Mucosa of rectum (tissue), 2 donors: ENCODE data around the gene PAEP.
"Not testable (repeated sequence)": the region's sequence is repeated elsewhere in the genome, so short reads cannot be mapped to it uniquely, and the experiment has no call there.

Experiments
- H3K27ac ChIP-seq, 2 donors: one replicate each; pipeline ENCODE4 v1.7.0; 2013; ENCODE audit warnings: inconsistent platforms in 2 of 2, low read depth in 2 of 2, low read length in 2 of 2
- H3K27me3 ChIP-seq, 2 donors: one replicate each; pipeline ENCODE4 v1.7.0; 2013; ENCODE audit warnings: low read length in 2 of 2; ENCODE audit not compliant: control insufficient read depth in 2 of 2, insufficient read depth in 2 of 2
- H3K36me3 ChIP-seq, 2 donors: one replicate each; pipeline ENCODE4 v1.7.0; 2013; ENCODE audit warnings: low read length in 2 of 2; ENCODE audit not compliant: control insufficient read depth in 2 of 2, insufficient read depth in 2 of 2
- H3K4me1 ChIP-seq, 2 donors: one replicate each; pipeline ENCODE4 v1.7.0; 2013; ENCODE audit warnings: low read length in 2 of 2, mild to moderate bottlenecking in 1 of 2; ENCODE audit not compliant: control insufficient read depth in 2 of 2, insufficient read depth in 2 of 2
- H3K4me3 ChIP-seq, 2 donors: one replicate each; pipeline ENCODE4 v1.7.0; 2013; ENCODE audit warnings: low read length in 2 of 2
- H3K9ac ChIP-seq, 2 donors: one replicate each; pipeline ENCODE4 v1.7.0; 2013; ENCODE audit warnings: low read length in 2 of 2, low read depth in 1 of 2, mild to moderate bottlenecking in 1 of 2
- H3K9me3 ChIP-seq, 2 donors: one replicate each; pipeline ENCODE4 v1.7.0; 2013; ENCODE audit warnings: low read length in 2 of 2; ENCODE audit not compliant: control insufficient read depth in 2 of 2
- donor health status: healthy.
- donor health status: Normal muscosa, but diverticular disease.

The PAEP gene

GRCh38 chr9:135536216-135536615, 25.3 kb upstream of the PAEP start:
- H3K27me3 ChIP-seq, result peaks cover 0 to 5% of the 10 kb centered on the region in 2 donors
- no peak overlapping the region for H3K9ac ChIP-seq
- no peaks in the 10 kb centered on the region for H3K9me3 ChIP-seq
- no peaks in the 10 kb centered on the region for H3K36me3 ChIP-seq
- H3K4me1 ChIP-seq, result no peaks in the 10 kb centered on the region
- no peak overlapping the region for H3K4me3 ChIP-seq
- H3K27ac ChIP-seq, result no peak overlapping the region

GRCh38 chr9:135543262-135543894, 18.2 kb upstream of the PAEP start:
- H3K4me1 ChIP-seq, H3K9me3 ChIP-seq, H3K36me3 ChIP-seq, H3K9ac ChIP-seq, H3K27ac ChIP-seq, H3K4me3 ChIP-seq, H3K27me3 ChIP-seq: not testable (repeated sequence)

- Histone ChIP-seq H3K27me3 (no peaks in the 10 kb centered on the region), H3K4me1 (no peaks in the 10 kb centered on the region), H3K9ac (no peak overlapping the region), H3K9me3 (no peaks in the 10 kb centered on the region), H3K36me3 (no peaks in the 10 kb centered on the region), H3K4me3 (no peak overlapping the region), H3K27ac (no peak overlapping the region)
Measured at GRCh38 chr9:135544981-135545635, 16.4 kb upstream of the PAEP start.

GRCh38 chr9:135545646-135546176, 15.8 kb upstream of the PAEP start, which contains the start of gene OBP2A:
Gene OBP2A, plus strand, starts transcription at chr9:135546126. Its CDS starts 55 bp downstream, at chr9:135546181.
- H3K36me3 ChIP-seq, H3K4me1 ChIP-seq, H3K27me3 ChIP-seq, H3K27ac ChIP-seq, H3K9me3 ChIP-seq, H3K4me3 ChIP-seq, H3K9ac ChIP-seq: not testable (repeated sequence)

DNA sequence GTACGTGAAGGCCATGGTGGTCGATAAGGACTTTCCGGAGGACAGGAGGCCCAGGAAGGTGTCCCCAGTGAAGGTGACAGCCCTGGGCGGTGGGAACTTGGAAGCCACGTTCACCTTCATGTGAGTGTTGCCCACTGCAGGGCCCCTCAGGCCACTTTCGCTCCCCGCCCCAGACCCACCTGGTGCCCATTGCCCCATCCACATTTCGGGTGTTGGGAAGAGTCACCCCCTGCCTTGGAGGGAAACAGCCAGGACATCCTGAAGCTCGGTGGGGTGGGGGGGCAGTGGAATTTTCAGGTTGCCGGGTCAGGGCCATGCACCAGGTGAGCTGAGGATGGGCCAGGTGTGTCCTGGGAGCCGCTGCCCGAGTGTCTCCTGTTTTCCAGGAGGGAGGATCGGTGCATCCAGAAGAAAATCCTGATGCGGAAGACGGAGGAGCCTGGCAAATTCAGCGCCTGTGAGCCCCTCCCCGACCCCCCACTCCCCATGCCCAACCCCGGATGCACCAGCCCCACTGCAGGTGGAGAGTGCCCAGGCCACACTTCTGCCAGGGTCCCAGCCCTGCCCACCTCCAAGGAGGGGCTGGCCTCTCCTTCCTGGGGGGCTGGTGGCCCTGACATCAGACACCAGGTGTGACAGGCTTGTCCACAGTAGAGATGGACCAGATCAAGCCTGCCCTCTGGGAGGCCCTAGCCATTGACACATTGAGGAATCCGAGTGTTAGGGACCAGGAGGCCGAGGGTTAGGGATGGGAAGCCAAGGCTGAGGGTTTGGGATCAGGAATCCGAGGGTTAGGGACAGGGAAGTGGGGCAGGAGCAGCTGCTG, 14.6 kb upstream of the PAEP start:
- not testable (repeated sequence) for H3K4me3 ChIP-seq, H3K9ac ChIP-seq, H3K4me1 ChIP-seq, H3K27me3 ChIP-seq, H3K27ac ChIP-seq, H3K36me3 ChIP-seq, H3K9me3 ChIP-seq

DNA sequence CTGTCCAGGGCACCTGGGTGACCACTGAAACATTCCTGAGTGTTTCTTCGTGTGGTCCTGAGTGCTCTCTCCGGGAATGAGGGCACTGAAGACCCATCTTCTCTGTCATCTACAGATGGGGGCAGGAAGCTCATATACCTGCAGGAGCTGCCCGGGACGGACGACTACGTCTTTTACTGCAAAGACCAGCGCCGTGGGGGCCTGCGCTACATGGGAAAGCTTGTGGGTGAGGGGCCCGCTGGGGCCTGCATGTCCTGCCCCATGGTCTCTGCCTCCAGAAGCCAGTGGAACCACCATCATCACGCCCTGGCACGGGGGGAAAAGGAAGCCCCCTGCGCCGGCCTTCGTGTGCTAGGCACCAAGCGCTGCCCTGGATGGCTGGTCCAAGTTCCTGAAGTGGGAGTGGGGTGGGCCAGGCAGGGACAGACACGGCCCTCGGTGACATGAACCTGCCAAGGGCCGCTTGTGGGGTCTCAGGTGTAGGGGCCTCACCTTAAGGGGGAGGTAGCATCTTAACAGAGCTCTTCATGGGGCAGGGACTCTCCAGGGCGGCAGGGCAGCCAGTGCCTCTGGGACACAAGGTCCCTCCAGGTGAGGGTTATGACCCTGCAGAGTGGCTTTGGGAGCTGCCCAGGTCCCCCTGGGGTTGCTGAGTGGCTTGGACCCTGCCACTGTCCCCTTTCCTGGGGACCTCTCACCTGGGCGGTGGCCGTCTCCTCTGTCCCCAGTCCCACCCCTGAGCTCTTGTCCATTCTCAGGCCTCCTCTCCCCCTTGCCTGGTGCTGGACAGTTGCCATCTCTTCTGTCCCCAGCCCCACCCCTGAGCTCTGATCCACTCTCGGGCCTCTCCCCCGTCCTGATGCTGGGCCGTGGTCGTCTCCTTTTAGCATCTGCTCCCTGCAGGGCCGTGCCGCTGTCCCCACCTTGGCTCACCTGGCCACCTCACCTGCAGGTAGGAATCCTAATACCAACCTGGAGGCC, 13.5 kb upstream of the PAEP start:
- Histone ChIP-seq H3K9ac (no peak overlapping the region), H3K4me1 (no peaks in the 10 kb centered on the region), H3K36me3 (no peaks in the 10 kb centered on the region), H3K27ac (no peak overlapping the region), H3K9me3 (no peaks in the 10 kb centered on the region), H3K4me3 (no peak overlapping the region), H3K27me3 (no peaks in the 10 kb centered on the region)

DNA sequence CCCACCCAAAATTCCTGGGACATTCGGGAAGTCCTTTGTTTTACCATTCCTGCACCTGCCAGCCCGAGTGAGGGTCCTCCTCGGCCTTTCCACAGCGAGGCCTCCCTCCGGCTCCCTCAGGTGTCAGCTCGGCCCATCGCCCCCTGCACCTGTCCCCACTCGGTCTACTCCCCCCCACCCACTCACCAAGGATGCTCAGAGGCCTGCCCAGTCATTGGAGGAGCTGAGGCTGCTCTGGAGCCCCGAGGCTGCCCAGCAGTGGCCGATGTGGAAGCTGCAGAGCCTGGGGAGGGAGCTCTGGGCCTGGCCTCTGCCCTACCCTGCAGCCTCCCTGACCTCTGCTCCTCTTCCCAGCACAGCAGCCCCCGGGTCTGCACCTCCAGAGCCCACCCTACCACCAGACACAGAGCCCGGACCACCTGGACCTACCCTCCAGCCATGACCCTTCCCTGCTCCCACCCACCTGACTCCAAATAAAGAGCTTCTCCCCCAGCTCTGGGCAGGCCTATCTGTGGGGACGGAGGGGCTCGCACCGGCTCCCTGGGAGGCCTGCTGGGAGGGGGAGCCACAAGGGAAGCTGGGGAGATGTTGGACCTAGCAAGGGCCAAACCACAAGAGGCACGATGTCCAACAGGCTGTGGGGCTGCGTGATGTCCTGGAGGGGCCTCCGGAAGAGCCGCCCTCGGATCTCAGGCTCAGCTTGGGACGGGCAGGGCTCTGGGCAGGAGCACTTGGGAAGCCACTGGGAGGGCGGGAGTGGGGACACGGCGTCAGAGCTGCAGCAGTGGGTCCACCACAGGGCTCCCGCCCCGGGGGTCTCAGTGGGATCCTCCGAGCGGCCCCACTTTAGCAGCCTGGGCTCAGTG, 11.8 kb upstream of the PAEP start:
- not testable (repeated sequence) for H3K36me3 ChIP-seq, H3K9me3 ChIP-seq, H3K27me3 ChIP-seq, H3K27ac ChIP-seq, H3K4me3 ChIP-seq, H3K4me1 ChIP-seq, H3K9ac ChIP-seq

- no peak overlapping the region for H3K4me3 ChIP-seq
- H3K4me1 ChIP-seq, result no peaks in the 10 kb centered on the region
- no peaks in the 10 kb centered on the region for H3K9me3 ChIP-seq
- no peak overlapping the region for H3K27ac ChIP-seq
- no peak overlapping the region for H3K9ac ChIP-seq
- H3K27me3 ChIP-seq, result no peaks in the 10 kb centered on the region
- H3K36me3 ChIP-seq, result no peaks in the 10 kb centered on the region
Measured at GRCh38 chr9:135550344-135550918, 11.1 kb upstream of the PAEP start.

- Histone ChIP-seq H3K4me1 (no peaks in the 10 kb centered on the region), H3K4me3 (no peak overlapping the region), H3K36me3 (no peaks in the 10 kb centered on the region), H3K27ac (no peak overlapping the region), H3K9ac (no peak overlapping the region), H3K9me3 (no peaks in the 10 kb centered on the region), H3K27me3 (no peaks in the 10 kb centered on the region)
Measured at GRCh38 chr9:135551031-135551430, 10.5 kb upstream of the PAEP start.
